B cell (primary cell): ENCODE results near the gene PRLR. TPM values are rescaled to one million over a fixed set of nuclear protein-coding genes. Genes with fewer than 3 reads are reported as not detected.

Experiments
- ATAC-seq: fragments of 200-7000 bp; cut with Tn5 transposase; one replicate; pipeline ENCODE4 v1.10.0; 2021; ENCODE audit warnings: low read depth, mild to moderate bottlenecking, moderate number of reproducible peaks, moderate library complexity
- CTCF ChIA-PET: fragments of 350-600 bp; sonication (Branson Sonifier 250); formaldehyde crosslinking; loops from one replicate; lab custom pipeline; 2021; ENCODE audit warnings: antibody characterized with exemption, inconsistent platforms; lab: Charles Lee
- POLR2A ChIA-PET: fragments of 350-600 bp; sonication (Branson Sonifier 250); formaldehyde crosslinking; loops from one replicate; lab custom pipeline; 2021; ENCODE audit warnings: antibody characterized with exemption; lab: Charles Lee
- DNase-seq: peaks from one replicate; pipeline ENCODE4 v3.0.0; 2013
- H2AFZ ChIP-seq: 2 replicates; pipeline ENCODE4 v1.6.1; 2012; ENCODE audit warnings: mild to moderate bottlenecking, low read depth, low read length; ENCODE audit not compliant: insufficient read depth, poor library complexity, severe bottlenecking
- H3K27ac ChIP-seq, 2 donors: 1 replicate in 1 of 2; 2 replicates in 1 of 2; pipeline ENCODE4 v1.5.1; 2012 to 2013; ENCODE audit warnings: low read length in 2 of 2, mild to moderate bottlenecking in 2 of 2, moderate library complexity in 1 of 2
- H3K27me3 ChIP-seq, 4 experiments: fragments of 200-600 bp in 1 of 4; sonication (generic) in 1 of 4; replicated peaks in 1 of 4; 1 replicate in 2 of 4; 2 replicates in 2 of 4; pipeline versions ENCODE4 v1.6.1 to v1.7.0; 2013 to 2016; ENCODE audit warnings: low read length in 3 of 4, mild to moderate bottlenecking in 2 of 4, mixed read lengths in 1 of 4, moderate library complexity in 1 of 4; ENCODE audit not compliant: insufficient read depth in 4 of 4, control insufficient read depth in 3 of 4; ENCODE audit errors: control extremely low read depth in 1 of 4
- H3K36me3 ChIP-seq, 2 experiments: replicated peaks in 1 of 2; 1 replicate in 1 of 2; 2 replicates in 1 of 2; pipeline versions ENCODE4 v1.6.1 to v1.7.1; 2013; ENCODE audit warnings: low read length in 1 of 2; ENCODE audit not compliant: insufficient read depth in 2 of 2, control insufficient read depth in 1 of 2; ENCODE audit errors: control extremely low read depth in 1 of 2, extremely low read depth in 1 of 2
- H3K4me1 ChIP-seq, 2 donors: fragments of 200-600 bp in 1 of 2; sonication (generic) in 1 of 2; 1 replicate in 1 of 2; 2 replicates in 1 of 2; pipeline versions ENCODE4 v1.5.1 to v1.6.1; 2013 to 2017; ENCODE audit warnings: low read length in 2 of 2; ENCODE audit not compliant: control insufficient read depth in 2 of 2, insufficient read depth in 2 of 2
- H3K4me2 ChIP-seq: replicated peaks from 2 replicates; pipeline ENCODE3; 2012; ENCODE audit warnings: mild to moderate bottlenecking, low read depth, low read length; ENCODE audit not compliant: poor library complexity, severe bottlenecking
- H3K4me3 ChIP-seq, 5 experiments: fragments of 200-600 bp in 1 of 5; sonication (generic) in 1 of 5; 1 replicate in 3 of 5; 2 replicates in 2 of 5; pipeline versions ENCODE4 v1.5.1 to v1.7.0; 2011 to 2016; ENCODE audit warnings: low read length in 4 of 5, mild to moderate bottlenecking in 4 of 5, low read depth in 2 of 5, control low read depth in 1 of 5, moderate library complexity in 1 of 5; ENCODE audit not compliant: insufficient read depth in 1 of 5; ENCODE audit errors: control extremely low read depth in 1 of 5, extremely low read depth in 1 of 5
- H3K79me2 ChIP-seq: fragments of 200-600 bp; sonication (generic); one replicate; pipeline ENCODE4 v1.6.0; 2016; ENCODE audit warnings: low read length; ENCODE audit not compliant: control insufficient read depth, insufficient read depth
- H3K9ac ChIP-seq: fragments of 200-600 bp; sonication (generic); 2 replicates; pipeline ENCODE4 v1.6.1; 2017; ENCODE audit warnings: mild to moderate bottlenecking, low read length, moderate library complexity
- H3K9me3 ChIP-seq, 3 donors: one replicate each; pipeline versions ENCODE4 v1.6.1 to v1.7.1; 2013; ENCODE audit warnings: low read length in 2 of 3; ENCODE audit not compliant: control insufficient read depth in 2 of 3, insufficient read depth in 1 of 3; ENCODE audit errors: control extremely low read depth in 1 of 3
- H4K20me1 ChIP-seq: 2 replicates; pipeline ENCODE4 v1.6.0; 2012; ENCODE audit warnings: mild to moderate bottlenecking, low read length; ENCODE audit not compliant: insufficient read depth, control insufficient read depth, poor library complexity, severe bottlenecking
- H3K27ac Mint-ChIP-seq: one replicate; pipeline ENCODE4 v1.8.0; 2021; ENCODE audit warnings: mixed read lengths
- H3K27me3 Mint-ChIP-seq: one replicate; pipeline ENCODE4 v1.8.0; 2021; ENCODE audit warnings: mixed read lengths
- H3K4me1 Mint-ChIP-seq: one replicate; pipeline ENCODE4 v1.8.0; 2021; ENCODE audit warnings: mixed read lengths
- H3K4me3 Mint-ChIP-seq: one replicate; pipeline ENCODE4 v1.8.0; 2021; ENCODE audit warnings: mixed read lengths
- H3K9me3 Mint-ChIP-seq: one replicate; pipeline ENCODE4 v1.8.0; 2022; ENCODE audit warnings: mixed read lengths; ENCODE audit not compliant: insufficient read depth
- EZH2 ChIP-seq: IDR thresholded peaks from 2 replicates; pipeline ENCODE4 v1.6.1; 2012; ENCODE audit warnings: borderline replicate concordance, low read depth, mild to moderate bottlenecking, moderate library complexity, low read length; ENCODE audit not compliant: insufficient read depth, poor library complexity, severe bottlenecking
- whole genome bisulfite sequencing: methylation state at CpG from one replicate; pipeline ENCODE4 v1.1.5; 2013; ENCODE audit warnings: missing lambda C conversion rate; ENCODE audit not compliant: insufficient coverage; 5-methylcytosine and 5-hydroxymethylcytosine counted together
- intact Hi-C: fragments of 100-400 bp; cut with micrococcal nuclease; formaldehyde crosslinking; loops from one replicate; pipeline ENCODE4 v1.10.0; 2022
- polyA minus RNA-seq: library from RNA; depleted of rRNA, polyadenylated mRNA; stranded (reverse); fragments of >200 nt; gene quantifications from 2 replicates; pipeline ENCODE4 v1.2.3, GENCODE V29; 2012
- polyA plus RNA-seq: library from polyadenylated mRNA; depleted of rRNA; stranded (reverse); fragments of >200 nt; gene quantifications from 2 replicates; pipeline ENCODE4 v1.2.3, GENCODE V29; 2012
- total RNA-seq, 2 donors: library from RNA; stranded (reverse); fragments of 120-200 nt in 1 of 2; gene quantifications; 1 replicate in 1 of 2; 2 replicates in 1 of 2; pipeline versions ENCODE4 v1.2.3 to v1.2.4, GENCODE V29; 2013 to 2022
- TF ChIP-seq, protein P1 (sequence below): fragments of 200-600 bp; IDR thresholded peaks from one replicate; pipeline ENCODE4 v1.8.0; 2022; ENCODE audit warnings: antibody characterized with exemption, mild to moderate bottlenecking

PRLR gene
- total RNA-seq (0.39 and 0.51 TPM in 2 replicates), polyA plus RNA-seq (not detected in 2 replicates), polyA minus RNA-seq (0.14 TPM in 1 of 2 replicates, not detected in the other)
- 0.05 TPM for total RNA-seq (2013)

GRCh38 chr5:35230038-35230611 lies at the start of gene PRLR:
Gene PRLR, minus strand, starts transcription at chr5:35230487. Its CDS starts 140,867 bp downstream, at chr5:35089620.
- WGBS: 8% methylated on average over 42 of the region's 42 CpGs
- TF ChIP-seq, protein P1, sequence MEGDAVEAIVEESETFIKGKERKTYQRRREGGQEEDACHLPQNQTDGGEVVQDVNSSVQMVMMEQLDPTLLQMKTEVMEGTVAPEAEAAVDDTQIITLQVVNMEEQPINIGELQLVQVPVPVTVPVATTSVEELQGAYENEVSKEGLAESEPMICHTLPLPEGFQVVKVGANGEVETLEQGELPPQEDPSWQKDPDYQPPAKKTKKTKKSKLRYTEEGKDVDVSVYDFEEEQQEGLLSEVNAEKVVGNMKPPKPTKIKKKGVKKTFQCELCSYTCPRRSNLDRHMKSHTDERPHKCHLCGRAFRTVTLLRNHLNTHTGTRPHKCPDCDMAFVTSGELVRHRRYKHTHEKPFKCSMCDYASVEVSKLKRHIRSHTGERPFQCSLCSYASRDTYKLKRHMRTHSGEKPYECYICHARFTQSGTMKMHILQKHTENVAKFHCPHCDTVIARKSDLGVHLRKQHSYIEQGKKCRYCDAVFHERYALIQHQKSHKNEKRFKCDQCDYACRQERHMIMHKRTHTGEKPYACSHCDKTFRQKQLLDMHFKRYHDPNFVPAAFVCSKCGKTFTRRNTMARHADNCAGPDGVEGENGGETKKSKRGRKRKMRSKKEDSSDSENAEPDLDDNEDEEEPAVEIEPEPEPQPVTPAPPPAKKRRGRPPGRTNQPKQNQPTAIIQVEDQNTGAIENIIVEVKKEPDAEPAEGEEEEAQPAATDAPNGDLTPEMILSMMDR: no peak
- H2AFZ ChIP-seq: peak within 1 kb of the TSS; percentile 39
- peaks cover 13% of the 10 kb centered on the region for H3K4me1 Mint-ChIP-seq
- H3K79me2 ChIP-seq: no peaks in the 10 kb centered on the region
- H3K27me3 Mint-ChIP-seq: peaks cover 57% of the 10 kb centered on the region
- H3K4me1 ChIP-seq: peaks cover 9 to 13% of the 10 kb centered on the region in 2 donors
- CTCF ChIA-PET: no interaction called here
- peak within 1 kb of the TSS; percentile 81 for H3K4me3 Mint-ChIP-seq
- H4K20me1 ChIP-seq: no peaks in the 10 kb centered on the region
- ATAC-seq (no peak), DNase-seq (peak; percentile 13)
- intact Hi-C loops: no loop called here
- H3K27ac Mint-ChIP-seq: peak within 1 kb of the TSS; percentile 10
- peaks cover 0 to 34% (median 29%) of the 10 kb centered on the region in 4 experiments for H3K27me3 ChIP-seq
- H3K9me3 ChIP-seq: no peaks in the 10 kb centered on the region
- H3K4me3 ChIP-seq: peak within 1 kb of the TSS in 4 of 5 experiments; percentile 13 to 49 (median 32)
- peak within 1 kb of the TSS; percentile 73 for H3K4me2 ChIP-seq
- no peaks in the 10 kb centered on the region for H3K36me3 ChIP-seq
- H3K9me3 Mint-ChIP-seq: no peaks in the 10 kb centered on the region
- peak within 1 kb of the TSS; percentile 60 for H3K9ac ChIP-seq
- H3K27ac ChIP-seq: no peak within 1 kb of the TSS
- POLR2A ChIA-PET: no interaction called here

DNA sequence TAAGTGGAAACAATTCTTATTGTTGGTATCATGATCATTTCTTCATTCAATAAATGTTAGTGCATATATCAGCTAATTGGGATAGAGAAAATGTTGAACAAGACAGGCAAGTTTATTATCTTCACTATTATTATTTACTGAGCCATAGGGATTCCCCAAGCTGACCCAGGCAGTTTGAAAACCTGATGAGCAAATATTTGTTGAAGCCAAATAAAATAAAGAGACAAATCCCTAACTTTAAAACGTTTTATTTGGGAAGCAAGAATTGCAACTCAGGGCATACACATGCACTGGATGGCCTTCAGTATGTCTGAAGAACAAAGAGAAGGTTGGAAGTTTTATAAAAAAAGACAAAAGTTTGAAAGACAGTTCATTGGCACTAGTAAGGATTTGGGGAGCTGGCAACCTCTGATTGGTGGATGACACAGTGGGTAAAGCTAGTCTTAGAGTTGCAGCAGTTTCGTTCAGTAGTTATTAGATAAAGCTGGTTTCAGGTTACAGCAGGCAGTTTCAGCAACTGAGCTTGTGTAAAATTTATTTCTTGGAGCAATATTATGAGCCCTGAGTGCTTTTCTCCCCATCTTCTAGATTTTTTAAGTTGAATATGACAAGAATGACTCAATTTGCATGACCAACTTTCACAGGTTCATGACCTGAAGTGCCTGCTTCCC lies 44.7 kb upstream of the PRLR start:
- peaks cover 14% of the 10 kb centered on the region for H3K27me3 Mint-ChIP-seq
- H3K27ac Mint-ChIP-seq: no peak overlapping the region
- no peak for TF ChIP-seq EZH2
- TF ChIP-seq, protein P1: no peak

More for the DNA sequence above, 44.7 kb upstream of the PRLR start:
- Mint-ChIP-seq H3K9me3 (no peaks in the 10 kb centered on the region), H3K4me1 (no peaks in the 10 kb centered on the region), H3K4me3 (no peak overlapping the region)
- H3K4me1 ChIP-seq: no peaks in the 10 kb centered on the region
- H3K27ac ChIP-seq: no peak overlapping the region
- POLR2A ChIA-PET: no interaction called here
- H3K9me3 ChIP-seq: peaks cover 0 to 2% (median 0%) of the 10 kb centered on the region in 3 donors
- no peak overlapping the region for H3K4me2 ChIP-seq
- ATAC-seq: no peak
- CTCF ChIA-PET: no interaction called here
- no peak overlapping the region for H3K4me3 ChIP-seq
- no peak overlapping the region for H3K9ac ChIP-seq
- no peak for DNase-seq
- no peaks in the 10 kb centered on the region for H4K20me1 ChIP-seq
- H3K79me2 ChIP-seq: no peaks in the 10 kb centered on the region
- intact Hi-C loops: no loop called here
- H3K27me3 ChIP-seq: no peaks in the 10 kb centered on the region
- H2AFZ ChIP-seq: no peak overlapping the region
- no peaks in the 10 kb centered on the region for H3K36me3 ChIP-seq
- WGBS: 85% methylated on average over 2 of the region's 2 CpGs
